ENCODE data around the gene TEKT5.

The TEKT5 gene

GRCh38 chr16:10731790-10732189 lies 37.1 kb upstream of the TEKT5 start:
- FAIRE-seq (no peak), DNase-seq (ENCODE audit: insufficient read length, low spot score) (no peak)
- TF ChIP-seq SPI1 (IDR thresholded peaks at IDR 0.05; ENCODE audit: low read depth, low read length) (no peak), POLR2A (IDR thresholded peaks at IDR 0.05; ENCODE audit: low read depth, low read length) (no peak), TAF1 (IDR thresholded peaks at IDR 0.05; ENCODE audit: low read depth, low read length) (no peak), POU2F2 (IDR thresholded peaks at IDR 0.05; ENCODE audit: low read depth, low read length) (no peak), PAX5 (IDR thresholded peaks at IDR 0.05; ENCODE audit: insufficient read depth, low read length, severe bottlenecking) (no peak), POLR2AphosphoS5 (IDR thresholded peaks at IDR 0.05; ENCODE audit: low read depth, low read length) (no peak)

GRCh38 chr16:10729104-10730048 lies 34.6 kb upstream of the TEKT5 start:
- no peak for DNase-seq (ENCODE audit: insufficient read length, low spot score)
- TF ChIP-seq POLR2A (IDR thresholded peaks at IDR 0.05; ENCODE audit: low read depth, low read length) (no peak), POU2F2 (IDR thresholded peaks at IDR 0.05; ENCODE audit: low read depth, low read length) (no peak), SPI1 (IDR thresholded peaks at IDR 0.05; ENCODE audit: low read depth, low read length) (no peak), POLR2AphosphoS5 (IDR thresholded peaks at IDR 0.05; ENCODE audit: low read depth, low read length) (no peak), PAX5 (IDR thresholded peaks at IDR 0.05; ENCODE audit: insufficient read depth, low read length, severe bottlenecking) (no peak), TAF1 (IDR thresholded peaks at IDR 0.05; ENCODE audit: low read depth, low read length) (no peak)
- peak; percentile 63 for FAIRE-seq

- FAIRE-seq (peak; percentile 51), DNase-seq (ENCODE audit: insufficient read length, low spot score) (peak; percentile 48)
- no peak for TF ChIP-seq POU2F2 (IDR thresholded peaks at IDR 0.05; ENCODE audit: low read depth, low read length)
- no peak for TF ChIP-seq POLR2A (IDR thresholded peaks at IDR 0.05; ENCODE audit: low read depth, low read length)
- no peak for TF ChIP-seq POLR2AphosphoS5 (IDR thresholded peaks at IDR 0.05; ENCODE audit: low read depth, low read length)
- TF ChIP-seq SPI1 (IDR thresholded peaks at IDR 0.05; ENCODE audit: low read depth, low read length) = no peak
- TF ChIP-seq TAF1 (IDR thresholded peaks at IDR 0.05; ENCODE audit: low read depth, low read length) = no peak
- TF ChIP-seq PAX5 (IDR thresholded peaks at IDR 0.05; ENCODE audit: insufficient read depth, low read length, severe bottlenecking) = no peak
These were observed 33.5 kb upstream of the TEKT5 start for GRCh38 chr16:10728003-10728887.

GRCh38 chr16:10708969-10709368 lies 14.2 kb upstream of the TEKT5 start:
- DNase-seq (ENCODE audit: insufficient read length, low spot score) = no peak
- FAIRE-seq = no peak
- no peak for TF ChIP-seq SPI1 (IDR thresholded peaks at IDR 0.05; ENCODE audit: low read depth, low read length)
- TF ChIP-seq PAX5 (IDR thresholded peaks at IDR 0.05; ENCODE audit: insufficient read depth, low read length, severe bottlenecking) = no peak
- TF ChIP-seq POU2F2 (IDR thresholded peaks at IDR 0.05; ENCODE audit: low read depth, low read length) = no peak
- TF ChIP-seq TAF1 (IDR thresholded peaks at IDR 0.05; ENCODE audit: low read depth, low read length) = no peak
- no peak for TF ChIP-seq POLR2A (IDR thresholded peaks at IDR 0.05; ENCODE audit: low read depth, low read length)
- no peak for TF ChIP-seq POLR2AphosphoS5 (IDR thresholded peaks at IDR 0.05; ENCODE audit: low read depth, low read length)

- FAIRE-seq (no peak), DNase-seq (ENCODE audit: insufficient read length, low spot score) (no peak)
- TF ChIP-seq POLR2AphosphoS5 (IDR thresholded peaks at IDR 0.05; ENCODE audit: low read depth, low read length) = no peak
- TF ChIP-seq PAX5 (IDR thresholded peaks at IDR 0.05; ENCODE audit: insufficient read depth, low read length, severe bottlenecking) = no peak
- no peak for TF ChIP-seq POU2F2 (IDR thresholded peaks at IDR 0.05; ENCODE audit: low read depth, low read length)
- no peak for TF ChIP-seq TAF1 (IDR thresholded peaks at IDR 0.05; ENCODE audit: low read depth, low read length)
- no peak for TF ChIP-seq POLR2A (IDR thresholded peaks at IDR 0.05; ENCODE audit: low read depth, low read length)
- no peak for TF ChIP-seq SPI1 (IDR thresholded peaks at IDR 0.05; ENCODE audit: low read depth, low read length)
These were observed 5.0 kb upstream of the TEKT5 start for GRCh38 chr16:10699756-10700155.

- no peak for FAIRE-seq
- TF ChIP-seq SPI1 (IDR thresholded peaks at IDR 0.05; ENCODE audit: low read depth, low read length) (no peak), TAF1 (IDR thresholded peaks at IDR 0.05; ENCODE audit: low read depth, low read length) (no peak), POLR2A (IDR thresholded peaks at IDR 0.05; ENCODE audit: low read depth, low read length) (no peak), POU2F2 (IDR thresholded peaks at IDR 0.05; ENCODE audit: low read depth, low read length) (no peak), PAX5 (IDR thresholded peaks at IDR 0.05; ENCODE audit: insufficient read depth, low read length, severe bottlenecking) (no peak), POLR2AphosphoS5 (IDR thresholded peaks at IDR 0.05; ENCODE audit: low read depth, low read length) (no peak)
- no peak for DNase-seq (ENCODE audit: insufficient read length, low spot score)
These were observed 424 bp downstream of the TEKT5 start for GRCh38 chr16:10694306-10694705.

GRCh38 chr16:10693889-10694288 lies 841 bp downstream of the TEKT5 start:
- FAIRE-seq (no peak), DNase-seq (ENCODE audit: insufficient read length, low spot score) (no peak)
- TF ChIP-seq POU2F2 (IDR thresholded peaks at IDR 0.05; ENCODE audit: low read depth, low read length) (no peak), POLR2A (IDR thresholded peaks at IDR 0.05; ENCODE audit: low read depth, low read length) (no peak), SPI1 (IDR thresholded peaks at IDR 0.05; ENCODE audit: low read depth, low read length) (no peak), TAF1 (IDR thresholded peaks at IDR 0.05; ENCODE audit: low read depth, low read length) (no peak), POLR2AphosphoS5 (IDR thresholded peaks at IDR 0.05; ENCODE audit: low read depth, low read length) (no peak), PAX5 (IDR thresholded peaks at IDR 0.05; ENCODE audit: insufficient read depth, low read length, severe bottlenecking) (no peak)

GRCh38 chr16:10692470-10692869 lies 2.3 kb downstream of the TEKT5 start:
- FAIRE-seq (no peak), DNase-seq (ENCODE audit: insufficient read length, low spot score) (no peak)
- no peak for TF ChIP-seq POU2F2 (IDR thresholded peaks at IDR 0.05; ENCODE audit: low read depth, low read length)
- TF ChIP-seq POLR2A (IDR thresholded peaks at IDR 0.05; ENCODE audit: low read depth, low read length) = no peak
- TF ChIP-seq TAF1 (IDR thresholded peaks at IDR 0.05; ENCODE audit: low read depth, low read length) = no peak
- no peak for TF ChIP-seq SPI1 (IDR thresholded peaks at IDR 0.05; ENCODE audit: low read depth, low read length)
- TF ChIP-seq POLR2AphosphoS5 (IDR thresholded peaks at IDR 0.05; ENCODE audit: low read depth, low read length) = no peak
- no peak for TF ChIP-seq PAX5 (IDR thresholded peaks at IDR 0.05; ENCODE audit: insufficient read depth, low read length, severe bottlenecking)

Data from GM12891 (cell line).